ENCODE measurements around the gene SEBOX.
A peak's percentile ranks its signal among the peaks of the same experiment; 100 is the strongest.

The SEBOX gene

GRCh38 chr17:28318759-28319597, 46.0 kb downstream of the SEBOX start, which contains the start of gene TMEM97 (continued):
- TF ChIP-seq ZNF610 (tag by site-specific recombination; IDR thresholded peaks at IDR 0.05; ENCODE audit: borderline replicate concordance) (0 out of 2 replicates have a peak, but pooled peaks have one; percentile 66), ZBTB21 (tag by site-specific recombination; IDR thresholded peaks at IDR 0.05) (no peak), GLI2 (tag by site-specific recombination; IDR thresholded peaks at IDR 0.05; ENCODE audit: borderline replicate concordance, low read depth) (no peak), ZNF157 (tag by site-specific recombination; IDR thresholded peaks at IDR 0.05) (no peak), YY1 (tag by site-specific recombination; IDR thresholded peaks at IDR 0.05) (peak; percentile 45; the same call in 1 of the 2 replicates), ZNF473 (tag by site-specific recombination; IDR thresholded peaks at IDR 0.05) (no peak), ZNF280D (tag by site-specific recombination; IDR thresholded peaks at IDR 0.05) (no peak), ZBTB26 (tag by site-specific recombination; optimal IDR thresholded peaks at IDR 0.05) (peak; percentile 99), ZNF558 (tag by site-specific recombination; IDR thresholded peaks at IDR 0.05) (no peak), ZBTB11 (tag by site-specific recombination; conservative IDR thresholded peaks at IDR 0.05; ENCODE audit: low read depth) (no peak; the same call in 1 of the 2 replicates), ZNF518A (tag by site-specific recombination; conservative IDR thresholded peaks at IDR 0.05; ENCODE audit: low read depth) (no peak), PATZ1 (tag by site-specific recombination; IDR thresholded peaks at IDR 0.05) (peak; percentile 96), ZNF398 (tag by site-specific recombination; IDR thresholded peaks at IDR 0.05) (0 out of 2 replicates have a peak, but pooled peaks have one; percentile 17), ZNF248 (tag by site-specific recombination; IDR thresholded peaks at IDR 0.05) (no peak), ZNF18 (tag by site-specific recombination; IDR thresholded peaks at IDR 0.05) (no peak), ZNF701 (tag by site-specific recombination; IDR thresholded peaks at IDR 0.05) (no peak), ZNF394 (tag by site-specific recombination; IDR thresholded peaks at IDR 0.05; ENCODE audit: borderline replicate concordance) (peak; percentile 38; the same call in 1 of the 2 replicates)

Measured in HEK293 (cell line).